Epithelial cell of proximal tubule (primary cell): ENCODE results near the gene ITGA4. TPM values are rescaled to one million over a fixed set of nuclear protein-coding genes. Genes with fewer than 3 reads are reported as not detected.

Source experiments
- DNase-seq: peaks from one replicate; pipeline ENCODE4 v3.0.0-alpha.2; 2011; ENCODE audit warnings: low read depth
- H3K4me3 ChIP-seq: 2 replicates; pipeline ENCODE4 v1.5.1; 2011; ENCODE audit warnings: low read depth, mild to moderate bottlenecking, low read length
- total RNA-seq: library from RNA; depleted of rRNA; stranded (reverse); fragments of >200 nt; gene quantifications from 2 replicates; pipeline ENCODE4 v1.2.3, GENCODE V29; 2015
- TF ChIP-seq, protein P1 (sequence below): conservative IDR thresholded peaks from 2 replicates; pipeline ENCODE4 v1.5.1; 2012; ENCODE audit warnings: low read depth, mild to moderate bottlenecking, low read length

The ITGA4 gene
- total RNA-seq, 1 donor from 2014 or later: 22.5 TPM

DNA sequence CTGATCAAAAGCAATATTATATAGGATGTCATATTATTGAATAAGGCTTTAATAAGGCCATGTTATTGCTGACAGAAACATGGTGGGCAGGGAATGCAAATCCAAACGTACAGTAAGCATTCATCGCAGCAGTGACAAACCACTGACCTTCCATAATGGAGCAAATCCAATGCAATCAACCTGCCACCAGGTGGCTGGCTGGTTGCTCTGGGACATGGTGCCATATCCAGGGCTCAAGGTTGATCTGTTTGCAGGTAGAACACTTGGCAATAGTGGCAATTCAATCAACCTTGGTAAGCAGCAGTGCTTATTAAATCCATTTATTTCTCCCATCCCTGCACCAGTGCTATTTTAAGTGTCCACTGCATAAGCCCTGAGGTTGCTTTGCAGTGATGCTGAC is 124.3 kb downstream of the ITGA4 start:
- H3K4me3 ChIP-seq: no peak overlapping the region
- DNase-seq: no peak
- TF ChIP-seq, protein P1, sequence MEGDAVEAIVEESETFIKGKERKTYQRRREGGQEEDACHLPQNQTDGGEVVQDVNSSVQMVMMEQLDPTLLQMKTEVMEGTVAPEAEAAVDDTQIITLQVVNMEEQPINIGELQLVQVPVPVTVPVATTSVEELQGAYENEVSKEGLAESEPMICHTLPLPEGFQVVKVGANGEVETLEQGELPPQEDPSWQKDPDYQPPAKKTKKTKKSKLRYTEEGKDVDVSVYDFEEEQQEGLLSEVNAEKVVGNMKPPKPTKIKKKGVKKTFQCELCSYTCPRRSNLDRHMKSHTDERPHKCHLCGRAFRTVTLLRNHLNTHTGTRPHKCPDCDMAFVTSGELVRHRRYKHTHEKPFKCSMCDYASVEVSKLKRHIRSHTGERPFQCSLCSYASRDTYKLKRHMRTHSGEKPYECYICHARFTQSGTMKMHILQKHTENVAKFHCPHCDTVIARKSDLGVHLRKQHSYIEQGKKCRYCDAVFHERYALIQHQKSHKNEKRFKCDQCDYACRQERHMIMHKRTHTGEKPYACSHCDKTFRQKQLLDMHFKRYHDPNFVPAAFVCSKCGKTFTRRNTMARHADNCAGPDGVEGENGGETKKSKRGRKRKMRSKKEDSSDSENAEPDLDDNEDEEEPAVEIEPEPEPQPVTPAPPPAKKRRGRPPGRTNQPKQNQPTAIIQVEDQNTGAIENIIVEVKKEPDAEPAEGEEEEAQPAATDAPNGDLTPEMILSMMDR: peak; percentile 45

DNA sequence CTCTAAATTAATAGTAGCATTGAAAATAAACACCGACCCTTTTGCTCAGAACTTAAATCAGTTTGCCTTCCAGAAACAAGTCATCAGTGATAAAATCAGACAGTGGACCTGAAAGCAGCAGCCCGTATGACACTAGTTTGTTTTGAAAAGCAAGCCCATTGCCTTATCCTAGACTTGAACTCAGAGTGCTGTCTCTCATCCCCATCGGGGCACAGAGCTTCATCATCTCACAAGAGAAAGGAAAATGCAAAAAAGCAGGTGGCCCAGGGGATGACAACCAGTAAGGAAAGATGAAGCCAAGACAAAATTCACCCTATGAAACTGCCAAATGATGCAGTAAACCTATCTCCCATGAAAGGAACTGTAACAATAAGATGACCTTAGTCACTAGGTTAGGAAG is 128.5 kb downstream of the ITGA4 start:
- no peak overlapping the region for H3K4me3 ChIP-seq
- no peak for DNase-seq
- TF ChIP-seq, protein P1: no peak

Other genes with a start within 250 kb of the ITGA4 start
- 0.14 and 0.40 TPM in 2 replicates for gene CERKL, start 199.7 kb downstream of the ITGA4 start, total RNA-seq
- not detected in 2 replicates for gene NEUROD1, start 223.1 kb downstream of the ITGA4 start, total RNA-seq